GM18867 (cell line): Measurements from ENCODE around the gene TMED7.

Experiments
- ATAC-seq: cut with Tn5 transposase; IDR thresholded peaks from one replicate; pipeline ENCODE4 v1.9.1; 2021; ENCODE audit warnings: mild to moderate bottlenecking, moderate library complexity; ENCODE audit not compliant: unreplicated experiment

TMED7 gene

DNA sequence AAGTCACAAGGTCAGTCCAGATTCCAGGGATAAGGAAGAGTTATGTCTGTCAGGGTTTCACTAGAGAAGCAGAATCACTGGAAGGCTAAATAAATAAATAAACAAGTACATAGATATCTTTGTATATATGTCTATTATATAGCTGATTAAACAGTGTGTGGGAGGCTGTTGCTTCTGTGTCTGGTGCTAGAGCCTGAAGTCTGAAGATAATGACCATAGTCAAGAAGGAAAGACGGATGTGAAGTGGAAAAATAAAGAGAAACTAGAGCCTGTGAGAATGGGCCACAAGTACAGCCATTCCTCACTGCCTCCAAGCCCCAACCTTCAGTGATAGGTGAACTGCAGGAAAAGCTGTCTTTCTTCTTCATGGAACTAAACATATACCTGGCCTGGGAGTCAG, 4.1 kb upstream of the TMED7 start:
- no peak for ATAC-seq

DNA sequence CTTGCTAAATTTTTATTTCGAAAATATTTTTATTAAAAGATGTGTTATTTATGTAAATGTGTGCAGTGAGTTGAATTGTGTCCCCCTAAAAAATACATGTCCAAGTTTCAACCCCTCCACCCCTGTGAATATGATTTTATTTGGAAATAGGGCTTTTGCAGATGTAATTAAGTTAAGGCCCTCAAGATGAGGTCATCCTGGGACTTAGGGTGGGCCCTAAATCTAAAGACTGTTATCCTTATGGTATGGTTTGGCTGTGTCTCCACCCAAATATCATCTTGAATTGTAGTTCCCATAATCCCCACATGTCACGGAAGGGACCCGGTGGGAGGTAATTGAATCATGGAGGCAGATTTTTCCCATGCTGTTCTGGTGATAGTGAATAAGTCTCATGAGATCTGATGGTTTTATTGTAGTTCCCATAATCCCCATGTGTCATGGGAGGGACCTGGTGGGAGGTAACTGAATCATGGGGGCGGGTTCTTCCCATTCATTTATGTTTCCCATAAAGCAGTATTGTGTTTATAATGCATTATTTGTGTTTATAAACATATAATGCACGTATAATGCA, 1.5 kb upstream of the TMED7 start:
- ATAC-seq = no peak

DNA sequence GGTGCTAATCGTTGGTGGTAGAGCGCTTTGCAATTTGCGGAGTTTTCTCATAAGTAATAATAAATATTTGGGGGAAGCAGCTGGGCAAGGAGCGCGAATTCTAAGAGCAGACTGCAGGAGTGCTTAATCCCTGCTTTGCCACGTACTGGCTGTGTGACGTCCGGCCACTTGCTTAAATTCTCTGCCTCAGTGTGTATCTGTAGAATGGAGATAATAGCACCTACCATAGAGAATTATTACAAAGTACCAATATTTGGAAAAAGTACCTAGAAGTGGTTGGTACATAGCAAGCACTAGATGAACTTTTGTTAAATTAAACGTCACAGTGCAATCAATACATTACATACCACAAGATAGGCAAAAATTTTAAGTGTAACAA, 598 bp upstream of the TMED7 start:
- ATAC-seq = peak; percentile 34

DNA sequence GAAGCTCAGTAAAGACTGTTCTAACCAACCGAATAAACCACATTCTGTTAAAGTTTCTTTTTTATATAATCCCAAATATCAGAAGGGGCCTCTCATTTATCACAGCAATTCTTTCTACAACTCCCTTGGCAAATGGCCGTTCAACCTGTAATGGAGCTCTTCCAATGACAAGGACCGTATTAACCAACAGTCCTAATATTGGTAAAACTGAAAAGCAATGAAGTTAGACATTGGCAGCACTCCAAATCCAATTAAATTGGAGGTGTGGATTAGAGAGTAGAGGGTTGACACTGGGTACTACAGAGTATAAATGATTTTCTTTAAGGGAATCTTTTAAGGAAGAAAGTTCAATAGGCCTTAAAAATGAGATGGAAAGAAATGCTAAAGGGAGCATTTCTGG, 842 bp downstream of the TMED7 start:
- ATAC-seq = no peak

DNA sequence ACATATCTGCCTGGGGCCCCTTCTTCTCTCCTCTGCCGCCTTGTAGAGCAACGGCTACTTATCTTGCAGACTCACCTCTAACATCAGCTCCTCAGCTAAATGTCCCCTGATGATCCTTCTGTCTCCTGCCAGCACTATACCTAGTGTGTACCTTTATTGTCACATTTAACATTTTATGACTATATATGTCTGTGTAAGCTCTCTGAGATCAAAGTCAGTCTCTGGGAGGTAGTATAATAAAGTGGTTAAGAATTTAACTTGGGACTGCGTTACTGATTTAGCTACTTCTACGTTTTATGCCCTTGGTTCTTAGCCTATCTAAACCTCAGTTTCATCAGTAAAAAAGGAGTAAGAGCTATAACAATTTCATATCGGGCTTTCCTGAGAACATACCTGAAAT, 2.2 kb downstream of the TMED7 start:
- ATAC-seq = no peak

DNA sequence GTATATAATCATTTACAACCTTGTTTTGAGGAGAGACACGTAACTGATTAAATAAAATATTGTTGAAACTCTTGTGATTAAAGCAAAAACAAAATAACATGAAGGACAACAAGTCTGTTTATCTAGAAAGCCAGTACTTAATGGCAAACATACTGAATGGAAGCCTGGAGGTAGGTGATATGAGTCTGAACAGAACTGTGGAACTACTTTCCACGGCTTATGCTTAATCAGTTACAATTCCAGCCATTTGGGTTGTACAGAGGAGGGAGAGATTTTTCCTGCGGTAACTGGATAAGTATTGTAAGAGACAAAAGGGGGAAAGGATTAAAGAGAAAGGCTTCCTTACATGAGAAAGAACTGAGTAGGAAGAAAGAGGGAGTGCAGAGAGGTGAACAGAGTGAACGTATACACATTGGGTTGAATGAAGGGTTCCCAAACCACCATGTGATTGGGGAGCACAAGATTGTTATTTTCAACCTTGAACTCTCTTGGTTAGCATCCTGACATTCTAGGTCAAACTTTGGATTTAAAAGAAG, 4.4 kb downstream of the TMED7 start:
- no peak for ATAC-seq

DNA sequence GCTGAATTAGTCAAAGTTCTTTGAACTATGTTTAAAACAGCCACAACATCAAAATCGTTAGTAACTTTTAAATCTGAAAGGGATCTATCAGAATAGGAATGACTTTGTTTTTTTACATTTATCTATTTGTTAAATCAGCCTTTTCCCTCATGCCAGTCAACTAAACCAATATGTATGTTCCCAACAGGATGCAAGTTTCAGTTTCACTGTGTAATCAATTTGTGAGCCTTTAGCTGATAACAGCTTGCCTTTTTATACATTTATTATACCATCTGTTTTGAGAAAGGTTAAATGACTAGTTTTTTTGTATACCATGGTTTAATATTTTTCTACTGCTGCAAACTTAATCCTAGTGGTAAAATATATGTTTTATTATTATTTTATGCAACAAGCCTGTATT, 8.9 kb downstream of the TMED7 start:
- ATAC-seq = no peak

DNA sequence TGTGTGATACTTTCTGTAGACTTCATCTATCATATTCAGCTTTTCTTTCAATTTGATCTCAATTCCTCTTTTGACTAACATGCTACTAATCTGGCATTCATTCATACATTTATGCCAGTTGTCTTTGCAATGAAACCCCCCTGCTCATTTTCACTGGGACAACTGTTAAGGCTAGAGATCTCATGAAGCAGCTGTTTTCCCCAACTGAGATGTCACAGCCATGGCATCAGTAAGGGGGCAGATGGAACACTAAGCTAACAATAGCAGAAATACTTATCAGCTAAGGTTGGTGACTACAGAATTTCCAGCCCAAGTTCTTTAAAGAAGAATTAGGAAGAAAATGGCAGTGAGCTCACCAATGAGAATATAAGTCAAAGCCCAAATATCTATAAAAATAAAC, 9.4 kb downstream of the TMED7 start:
- ATAC-seq = no peak

DNA sequence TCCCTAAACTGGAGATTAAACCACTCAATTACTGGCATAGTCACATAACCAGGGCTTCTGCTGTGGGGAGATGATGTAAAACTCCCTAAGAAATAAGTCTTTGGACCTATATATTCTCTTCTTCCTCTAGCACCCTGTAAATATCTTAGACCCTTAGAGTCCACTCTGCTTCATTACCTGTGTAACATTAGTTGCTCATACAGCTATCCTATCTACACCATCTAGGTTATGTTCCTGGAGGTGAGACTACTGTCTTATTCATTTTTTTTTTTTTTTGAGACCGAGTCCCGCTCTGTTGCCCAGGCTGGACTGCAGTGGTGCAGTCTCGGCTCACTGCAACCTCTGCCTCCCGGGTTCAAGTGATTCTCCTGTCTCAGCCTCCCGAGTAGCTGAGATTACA, 14.0 kb downstream of the TMED7 start:
- ATAC-seq = no peak

DNA sequence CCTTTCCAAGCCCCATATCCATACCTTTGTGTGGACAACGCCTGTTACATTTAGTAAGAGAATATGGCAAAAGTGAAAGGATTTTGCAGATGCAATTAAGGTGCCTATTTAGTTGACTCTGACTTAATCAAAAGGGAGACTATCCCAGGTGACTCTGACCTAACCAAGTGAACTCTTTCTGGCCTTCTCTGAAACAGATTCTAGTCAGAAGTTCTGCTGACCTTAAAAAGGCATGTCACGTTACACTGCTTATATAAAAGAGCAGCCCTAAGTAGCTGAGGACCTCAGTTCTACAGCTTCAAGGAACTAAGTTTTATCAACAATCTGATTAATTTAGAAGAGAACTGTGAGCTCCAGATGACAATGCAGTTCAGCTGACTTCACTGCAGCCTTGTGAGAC, 17.9 kb downstream of the TMED7 start:
- no peak for ATAC-seq

DNA sequence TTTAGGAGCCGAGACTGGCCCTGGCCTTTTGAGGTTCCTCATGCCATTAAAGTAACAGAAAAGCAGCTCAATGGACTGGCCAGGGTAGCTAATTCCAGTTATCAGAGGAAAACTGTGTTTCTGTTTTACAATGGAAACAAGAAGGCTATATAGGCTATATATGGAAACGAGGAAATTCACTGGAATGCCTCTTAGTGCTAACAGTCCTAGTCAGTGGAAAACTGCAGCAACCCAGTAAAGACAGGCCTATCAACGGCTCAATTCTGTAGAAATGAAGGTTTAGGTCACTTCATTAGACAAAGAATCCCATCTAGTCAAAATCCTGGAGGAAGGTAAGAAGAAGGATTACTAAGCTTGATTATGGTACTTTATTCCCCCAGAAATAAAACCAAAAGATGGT, 20.4 kb downstream of the TMED7 start:
- no peak for ATAC-seq

DNA sequence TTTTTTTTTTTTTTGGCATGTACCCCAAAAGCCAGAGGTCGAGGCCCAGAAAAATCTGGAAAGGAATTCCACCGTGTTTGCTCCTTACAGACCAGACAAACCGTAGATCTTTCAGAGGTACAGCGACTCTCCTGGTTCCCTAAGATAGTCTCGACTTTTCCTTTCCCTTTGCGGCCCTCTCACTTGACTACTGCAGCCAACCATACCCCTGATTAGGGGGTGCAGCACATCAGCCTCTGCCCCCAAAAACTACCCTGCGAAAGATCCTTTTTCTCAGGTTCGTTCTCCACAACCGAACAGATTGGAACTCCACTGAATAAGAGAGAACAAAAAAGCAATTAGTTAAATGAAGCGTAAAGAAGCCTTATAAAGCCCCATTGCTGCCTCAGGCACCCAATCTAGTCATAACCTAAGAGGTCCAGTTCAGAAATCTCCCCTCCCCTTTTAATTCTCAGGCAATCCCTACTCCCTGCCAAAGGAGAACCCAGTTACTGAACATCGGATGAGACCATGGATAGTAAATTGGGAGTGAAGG, 23.2 kb downstream of the TMED7 start:
- ATAC-seq = peak; percentile 9

DNA sequence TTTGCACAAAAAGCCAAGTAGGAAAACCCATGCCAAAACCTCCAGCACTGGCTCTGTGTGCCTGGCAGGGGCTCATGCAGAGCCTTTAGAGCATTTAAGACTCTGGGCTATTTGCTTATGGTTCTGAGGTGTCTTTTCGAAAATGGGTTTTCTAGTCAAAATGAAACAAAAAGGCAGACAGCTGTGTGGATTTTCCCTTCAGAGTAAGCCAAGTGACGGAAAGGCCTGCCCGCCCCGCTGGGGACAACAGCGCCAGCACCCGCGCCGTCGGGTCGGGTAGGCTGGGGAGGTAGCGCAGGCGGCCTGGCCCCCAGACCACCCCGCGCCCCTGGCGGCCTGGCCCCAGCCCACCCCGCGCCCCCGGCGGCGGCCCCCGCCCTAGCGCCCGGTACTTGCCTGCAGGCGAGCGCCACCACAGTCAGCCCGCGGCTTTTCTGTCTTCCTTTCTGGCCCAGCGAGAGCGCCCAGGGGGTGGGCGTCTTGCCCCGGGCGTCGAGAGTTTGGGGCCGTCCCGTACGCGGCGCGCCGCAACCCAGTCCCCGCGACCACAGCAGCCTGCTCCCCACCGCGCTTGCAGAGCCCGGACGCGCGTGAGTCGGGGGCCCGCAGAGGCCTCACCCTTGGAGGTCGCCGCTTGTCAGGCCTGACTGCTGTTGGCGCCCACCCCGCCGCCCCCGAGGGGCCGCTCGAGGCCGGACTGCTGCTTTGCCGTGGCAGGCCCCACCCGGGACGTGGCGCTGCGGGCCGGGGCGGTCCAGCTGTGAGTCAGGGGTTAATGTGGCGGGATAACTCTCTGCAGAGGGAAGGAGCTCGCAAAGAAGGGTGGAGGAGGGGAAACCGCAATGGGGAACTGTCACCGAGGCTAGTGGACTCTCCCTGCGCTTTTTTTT, 23.9 kb downstream of the TMED7 start, which contains the start of gene TICAM2:
Gene TICAM2 (minus strand): TSS at position 779 of the 890 bp plus-strand sequence. CDS start 21,223 bp downstream, outside the sequence.
- ATAC-seq = peak; percentile 81

DNA sequence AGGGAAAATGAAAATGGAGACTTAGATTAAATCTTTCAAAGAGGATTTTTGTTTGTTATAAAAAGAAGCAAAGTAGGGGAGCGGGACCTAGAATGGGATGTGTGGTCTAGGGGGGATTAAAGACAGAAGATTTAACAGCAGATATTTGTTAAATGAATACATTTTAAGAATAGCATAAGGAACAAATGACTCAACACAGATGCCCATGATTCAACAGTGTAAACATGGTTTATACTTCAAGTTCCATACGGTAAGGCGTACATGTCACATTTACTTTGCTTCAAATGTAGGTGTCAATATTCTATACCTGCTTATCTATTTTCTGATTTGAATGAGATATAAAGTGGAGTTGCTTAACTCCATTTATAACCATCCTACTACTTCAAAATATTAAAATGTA, 25.1 kb downstream of the TMED7 start:
- no peak for ATAC-seq

DNA sequence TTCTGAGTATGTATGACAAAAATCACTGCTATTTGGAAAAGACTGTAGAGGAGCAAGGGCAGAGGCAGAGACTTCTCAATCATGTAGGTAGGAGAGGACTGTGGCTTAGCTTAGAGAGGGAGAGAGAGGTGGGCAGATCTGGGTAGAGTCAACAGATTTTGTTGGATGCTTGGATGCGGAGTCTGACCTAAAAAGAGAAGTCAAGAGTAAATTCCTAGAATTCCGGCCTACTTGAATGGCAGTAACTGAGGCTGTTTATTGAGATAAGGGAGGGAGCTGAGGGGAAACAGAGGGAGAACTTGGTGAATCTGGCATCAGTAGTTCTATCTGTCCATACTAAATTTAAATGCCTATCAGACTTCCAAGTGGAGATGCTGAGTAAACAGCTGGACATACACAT, 25.9 kb downstream of the TMED7 start:
- ATAC-seq = peak; percentile 0

DNA sequence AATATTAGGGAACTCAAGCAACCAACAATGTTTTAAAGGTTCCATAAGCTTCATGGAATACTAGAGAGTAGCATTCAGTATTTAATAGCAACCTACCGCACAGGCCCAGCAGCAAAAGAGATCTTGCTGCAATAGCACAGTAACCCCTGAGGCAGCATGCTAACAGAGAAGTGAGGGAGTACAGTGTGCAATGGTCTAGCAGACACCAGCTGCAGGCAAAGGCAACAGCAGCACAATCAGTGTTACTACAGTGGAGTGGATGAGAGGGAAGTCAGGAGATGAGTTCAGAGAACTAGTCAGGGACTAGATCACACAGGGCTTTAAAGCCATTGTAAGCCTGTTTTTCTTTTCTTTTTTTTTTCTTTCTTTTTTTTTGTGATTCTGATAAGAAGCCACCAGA, 26.3 kb downstream of the TMED7 start:
- peak; percentile 38 for ATAC-seq

DNA sequence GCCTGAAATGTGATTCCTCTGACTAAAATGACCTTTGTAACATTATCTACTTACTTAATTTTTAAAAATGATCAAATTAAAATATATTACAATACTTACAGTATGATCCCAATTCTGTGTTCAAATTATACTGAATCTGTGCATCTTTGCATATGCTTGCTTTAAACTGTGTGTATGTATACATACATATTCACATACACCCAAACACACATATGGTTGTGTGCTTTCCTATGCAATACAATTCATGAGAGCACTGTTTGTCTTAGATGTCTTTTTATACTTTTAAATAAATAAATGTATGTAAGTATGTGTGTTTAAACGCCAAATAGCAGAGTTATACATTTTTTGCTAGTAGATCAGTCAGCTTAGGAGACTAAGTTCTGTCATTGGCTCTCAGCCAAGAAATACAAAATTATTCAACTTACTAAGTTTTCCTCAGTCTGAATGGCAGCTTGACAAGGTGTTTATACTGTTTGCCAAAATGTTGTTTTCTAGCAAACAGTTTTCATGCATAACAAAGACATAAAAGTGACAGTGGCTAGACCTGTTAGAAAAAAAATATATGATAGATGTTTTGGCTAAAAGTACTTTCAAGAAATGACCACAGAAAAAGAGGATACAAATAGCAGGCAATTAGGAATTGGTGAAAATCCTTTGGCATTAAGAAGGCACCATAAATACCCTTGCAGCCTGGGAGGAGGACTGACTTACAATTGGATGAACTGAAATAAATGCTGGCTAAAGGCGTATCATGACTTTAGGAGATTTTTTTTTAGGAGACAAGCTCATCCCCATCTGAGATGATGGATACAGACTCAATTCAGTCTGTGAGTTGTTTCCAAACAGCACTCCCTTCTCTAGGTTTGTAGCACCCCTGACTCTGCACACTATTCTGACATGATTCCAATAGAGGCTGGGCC, 31.4 kb downstream of the TMED7 start:
- no peak for ATAC-seq

DNA sequence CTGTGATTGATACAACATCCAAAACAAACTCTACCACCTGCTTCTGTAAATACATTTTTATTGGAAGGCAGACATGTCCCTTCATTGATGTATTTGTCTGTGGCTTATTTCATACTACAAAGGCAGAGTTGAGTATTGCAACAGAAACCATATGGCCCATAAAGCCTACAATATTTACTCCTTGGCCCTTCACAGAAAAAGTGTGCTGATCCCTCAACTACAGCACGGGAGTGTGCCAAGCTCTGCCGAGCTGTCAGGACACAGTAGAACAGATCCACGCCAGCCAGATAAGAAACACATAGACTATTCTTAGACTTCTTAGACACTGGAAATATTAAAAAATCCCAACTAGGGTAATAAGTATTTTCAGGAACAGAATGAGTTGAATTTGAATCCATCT, 36.8 kb downstream of the TMED7 start:
- no peak for ATAC-seq

DNA sequence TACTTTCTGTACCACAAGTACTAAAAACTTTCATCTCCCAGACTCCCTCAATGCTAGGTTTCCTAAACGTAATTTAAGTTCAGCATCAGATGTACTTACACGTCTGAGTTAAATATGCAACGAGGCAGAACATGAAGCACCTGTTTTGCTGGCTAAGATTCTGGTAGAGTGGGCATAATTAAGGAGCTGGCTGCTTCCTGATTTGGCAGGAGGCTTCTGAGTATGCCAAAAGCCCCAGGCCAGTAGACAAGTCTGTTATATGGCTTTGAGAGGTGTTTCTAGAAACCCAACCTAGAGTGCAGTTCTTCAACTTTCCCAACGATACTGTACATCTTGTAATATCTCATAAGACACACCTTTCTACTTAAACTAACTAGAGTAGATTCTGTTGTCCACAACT, 37.2 kb downstream of the TMED7 start:
- no peak for ATAC-seq

DNA sequence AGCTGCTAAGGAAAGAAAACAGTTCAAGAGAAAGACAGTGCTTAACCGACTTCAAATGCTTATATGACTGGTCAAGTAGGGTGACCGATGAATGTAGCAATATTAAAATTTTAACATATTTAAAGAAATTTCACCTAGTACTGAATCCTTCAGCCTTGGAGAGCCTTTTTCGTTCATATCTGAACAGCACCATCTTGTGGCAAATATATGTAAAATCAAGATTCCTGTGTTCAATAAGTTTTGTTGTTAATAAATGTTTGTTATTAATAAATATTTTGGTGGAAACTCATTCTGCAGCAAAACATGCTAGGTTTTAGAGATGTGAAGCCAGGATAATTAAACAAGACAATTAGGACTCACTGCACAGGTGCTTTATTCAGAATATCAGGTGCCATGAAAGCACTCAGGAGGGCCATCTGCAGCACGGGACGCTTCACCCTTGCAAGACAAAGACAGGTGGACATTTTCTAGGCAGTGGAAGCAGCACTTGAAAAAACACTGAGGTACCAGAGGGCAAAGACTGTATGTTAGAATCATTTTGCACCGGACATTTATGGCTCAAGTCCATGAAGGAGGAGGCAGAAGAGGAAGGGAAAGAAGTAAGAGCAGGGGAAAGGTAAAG, 39.2 kb downstream of the TMED7 start:
- no peak for ATAC-seq

DNA sequence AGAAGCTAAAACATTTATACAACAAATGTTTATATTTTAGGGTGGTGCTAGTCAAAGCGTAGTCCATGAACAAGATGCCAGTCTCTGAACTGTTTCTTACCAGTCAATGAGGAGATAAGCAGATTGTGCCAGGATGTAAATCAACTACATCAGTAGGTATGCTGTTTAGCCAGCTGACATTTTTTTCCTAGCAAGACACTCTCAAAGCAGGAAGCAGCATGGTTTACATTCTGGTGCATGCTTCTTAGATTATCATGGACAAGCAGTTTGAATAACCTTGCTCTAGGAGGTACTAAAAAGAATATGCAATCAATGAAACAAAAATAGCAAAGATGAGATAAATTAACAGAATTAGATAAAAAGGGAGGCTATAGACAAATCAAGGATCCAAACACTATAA, 40.6 kb downstream of the TMED7 start:
- ATAC-seq = no peak
